ENCODE data around the gene PARP3. TPM values are rescaled to one million over a fixed set of nuclear protein-coding genes. Genes with fewer than 3 reads are reported as not detected.

Gene PARP3
- total and polyA plus RNA-seq, 9 of the 15 experiments (the other 6 are each of a cell fraction or from before 2014, with no cell fraction given) = 0.46 to 6.6 (median 4.5) TPM

DNA sequence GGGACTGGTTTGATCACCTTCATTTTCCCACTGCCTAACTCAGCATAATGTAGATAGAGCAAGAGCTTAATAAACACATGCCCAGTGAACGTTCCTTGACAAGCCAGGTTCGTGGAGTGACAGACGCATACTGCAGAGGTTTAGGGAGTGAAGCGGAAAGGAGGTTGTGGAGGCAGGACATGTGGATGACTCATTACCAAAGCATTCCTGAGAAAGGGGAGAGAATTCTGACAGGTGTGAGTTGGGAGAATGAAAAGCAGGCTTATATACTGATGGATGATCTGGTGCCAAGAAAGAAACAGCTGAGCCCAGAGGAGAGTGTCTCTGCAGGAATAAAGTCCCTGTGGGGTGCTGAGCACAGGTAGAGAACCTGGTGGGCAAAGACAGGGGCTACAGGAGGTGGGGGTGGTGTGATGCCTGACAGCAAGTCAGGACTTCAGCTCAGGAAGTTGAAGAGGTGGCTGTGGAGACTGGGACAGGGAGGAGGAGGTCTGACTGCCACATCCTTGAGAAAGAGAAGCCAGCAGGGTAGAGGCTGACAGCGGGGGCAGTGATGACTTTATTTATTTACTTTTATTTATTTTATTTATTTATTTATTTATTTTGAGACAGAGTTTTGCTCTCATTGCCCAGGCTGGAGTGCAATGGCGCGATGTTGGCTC, 55.9 kb downstream of the PARP3 start (continued):
- TF ChIP-seq ELK3 (CRISPR knock-in tag; IDR thresholded peaks at IDR 0.05) = no peak
- TF ChIP-seq ZNF124 (CRISPR knock-in tag; IDR thresholded peaks at IDR 0.05) = no peak
- TF ChIP-seq, protein P1, sequence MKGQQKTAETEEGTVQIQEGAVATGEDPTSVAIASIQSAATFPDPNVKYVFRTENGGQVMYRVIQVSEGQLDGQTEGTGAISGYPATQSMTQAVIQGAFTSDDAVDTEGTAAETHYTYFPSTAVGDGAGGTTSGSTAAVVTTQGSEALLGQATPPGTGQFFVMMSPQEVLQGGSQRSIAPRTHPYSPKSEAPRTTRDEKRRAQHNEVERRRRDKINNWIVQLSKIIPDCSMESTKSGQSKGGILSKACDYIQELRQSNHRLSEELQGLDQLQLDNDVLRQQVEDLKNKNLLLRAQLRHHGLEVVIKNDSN (CRISPR knock-in tag; IDR thresholded peaks at IDR 0.05) = no peak
- TF ChIP-seq SP2 (IDR thresholded peaks at IDR 0.05; ENCODE audit: extremely low read depth, low read depth, low read length, poor library complexity, severe bottlenecking) = no peak
- no peak for TF ChIP-seq POU5F1 (IDR thresholded peaks at IDR 0.05; ENCODE audit: borderline replicate concordance, low read depth, low read length, partially characterized antibody)
- TF ChIP-seq POLR2B (IDR thresholded peaks at IDR 0.05; ENCODE audit: low read depth, partially characterized antibody) = no peak
- TF ChIP-seq THRB (CRISPR knock-in tag; conservative IDR thresholded peaks at IDR 0.05) = no peak
- TF ChIP-seq SIRT6 (IDR thresholded peaks at IDR 0.05; ENCODE audit: low read depth, low read length) = no peak
- no peak for TF ChIP-seq AFF4 (CRISPR knock-in tag; IDR thresholded peaks at IDR 0.05)
- peak; percentile 63 for TF ChIP-seq ATF3 (IDR thresholded peaks at IDR 0.05)
- TF ChIP-seq ATF3 (CRISPR knock-in tag; conservative IDR thresholded peaks at IDR 0.05) = no peak
- no peak for TF ChIP-seq RNF2 (IDR thresholded peaks at IDR 0.05)
- TF ChIP-seq SREBF1 (IDR thresholded peaks at IDR 0.05; ENCODE audit: borderline replicate concordance, low read depth, low read length) = no peak
- TF ChIP-seq KLF13 (tag; IDR thresholded peaks at IDR 0.05; ENCODE audit: borderline replicate concordance, low read depth) = no peak
- 0 out of 2 replicates have a peak, but pooled peaks have one; percentile 33 for TF ChIP-seq DPF2 (IDR thresholded peaks at IDR 0.05)
- no peak for TF ChIP-seq C11orf30 (IDR thresholded peaks at IDR 0.05; ENCODE audit: low read depth)
- TF ChIP-seq NFIC (IDR thresholded peaks at IDR 0.05) = no peak
- TF ChIP-seq KDM2B (CRISPR knock-in tag; IDR thresholded peaks at IDR 0.05) = no peak
- peak; percentile 43 for TF ChIP-seq FOSL1 (tag; conservative IDR thresholded peaks at IDR 0.05)
